ENCODE data around the gene EPB41L1. TPM values are rescaled to one million over a fixed set of nuclear protein-coding genes. Genes with fewer than 3 reads are reported as not detected.

The EPB41L1 gene
- total and polyA plus RNA-seq, 2 experiments from 2014 or later: 24.1 to 48.7 TPM

- Histone ChIP-seq H3K79me2 (replicated peaks; ENCODE audit: insufficient read depth) (no peaks in the 10 kb centered on the region), H3K4me1 (ENCODE audit: insufficient read depth) (peaks cover 3% of the 10 kb centered on the region; the same call in 1 of the 2 replicates), H3K4me2 (no peak overlapping the region), H3K27ac (ENCODE audit: low read depth) (no peak overlapping the region), H3K9me2 (ENCODE audit: insufficient read depth) (no peaks in the 10 kb centered on the region), H3K27me3 (ENCODE audit: insufficient read depth) (no peaks in the 10 kb centered on the region), H3K36me3 (ENCODE audit: insufficient read depth) (no peaks in the 10 kb centered on the region), H4K20me1 (replicated peaks; ENCODE audit: insufficient read depth) (no peaks in the 10 kb centered on the region), H2AFZ (no peak overlapping the region), H3F3A (replicated peaks; ENCODE audit: low read depth) (no peaks in the 10 kb centered on the region), H3K4me3 (no peak overlapping the region)
- H3K36me3 Mint-ChIP-seq (ENCODE audit: low read depth): no peaks in the 10 kb centered on the region
- H3K27ac Mint-ChIP-seq: no peak overlapping the region
- H3K4me3 Mint-ChIP-seq: no peak overlapping the region
- H3K4me1 Mint-ChIP-seq: peaks cover 22% of the 10 kb centered on the region
- H3K9me3 Mint-ChIP-seq: no peaks in the 10 kb centered on the region
- no peak for DNase-seq (ENCODE audit: low spot score)
- TF ChIP-seq CTCF (conservative IDR thresholded peaks at IDR 0.05; ENCODE audit: low read depth in 2 of 2): no peak
- ATAC-seq: no peak
- H3K27me3 Mint-ChIP-seq (ENCODE audit: insufficient read depth, low read depth, poor library complexity): peaks cover 14% of the 10 kb centered on the region
These were observed 46.7 kb upstream of the EPB41L1 start for GRCh38 chr20:36107881-36108280.

GRCh38 chr20:36109251-36109947 is 45.1 kb upstream of the EPB41L1 start:
- Histone ChIP-seq H3K4me3 (no peak overlapping the region), H3F3A (replicated peaks; ENCODE audit: low read depth) (no peaks in the 10 kb centered on the region), H3K27me3 (ENCODE audit: insufficient read depth) (no peaks in the 10 kb centered on the region), H3K79me2 (replicated peaks; ENCODE audit: insufficient read depth) (no peaks in the 10 kb centered on the region), H4K20me1 (replicated peaks; ENCODE audit: insufficient read depth) (no peaks in the 10 kb centered on the region), H3K4me1 (ENCODE audit: insufficient read depth) (peaks cover 8% of the 10 kb centered on the region), H3K27ac (ENCODE audit: low read depth) (no peak overlapping the region), H3K36me3 (ENCODE audit: insufficient read depth) (no peaks in the 10 kb centered on the region), H3K9me2 (ENCODE audit: insufficient read depth) (no peaks in the 10 kb centered on the region), H3K4me2 (no peak overlapping the region), H2AFZ (no peak overlapping the region)
- H3K36me3 Mint-ChIP-seq (ENCODE audit: low read depth): no peaks in the 10 kb centered on the region
- no peak overlapping the region for H3K4me3 Mint-ChIP-seq
- ATAC-seq (no peak), DNase-seq (ENCODE audit: low spot score) (no peak)
- H3K9me3 Mint-ChIP-seq: no peaks in the 10 kb centered on the region
- H3K27me3 Mint-ChIP-seq (ENCODE audit: insufficient read depth, low read depth, poor library complexity): peaks cover 15% of the 10 kb centered on the region
- no peak overlapping the region for H3K27ac Mint-ChIP-seq
- H3K4me1 Mint-ChIP-seq: peaks cover 29% of the 10 kb centered on the region
- no peak for TF ChIP-seq CREB1 (CRISPR knock-in tag; IDR thresholded peaks at IDR 0.05; ENCODE audit: low read depth)
- TF ChIP-seq EZH2 (IDR thresholded peaks at IDR 0.05; ENCODE audit: low read depth, unreplicated experiment): no peak
- TF ChIP-seq ETS1 (IDR thresholded peaks at IDR 0.05): no peak
- TF ChIP-seq POLR2AphosphoS5 (IDR thresholded peaks at IDR 0.05; ENCODE audit: low read depth): no peak
- TF ChIP-seq JUNB (IDR thresholded peaks at IDR 0.05; ENCODE audit: unreplicated experiment): no peak
- no peak for TF ChIP-seq ZNF462 (CRISPR knock-in tag; IDR thresholded peaks at IDR 0.05)
- no peak for TF ChIP-seq ZNF114 (CRISPR knock-in tag; IDR thresholded peaks at IDR 0.05)
- TF ChIP-seq EZH2phosphoT487 (IDR thresholded peaks at IDR 0.05; ENCODE audit: unreplicated experiment): no peak
- no peak for TF ChIP-seq ZNF331 (CRISPR knock-in tag; IDR thresholded peaks at IDR 0.05; ENCODE audit: low read depth)
- no peak for TF ChIP-seq NANOG (IDR thresholded peaks at IDR 0.05; ENCODE audit: borderline replicate concordance)
- TF ChIP-seq STAT1 (IDR thresholded peaks at IDR 0.05; ENCODE audit: unreplicated experiment): no peak
